NT2/D1 (cell line): Measurements from ENCODE around the gene SLC22A15.
"Not testable (repeated sequence)": the region's sequence is repeated elsewhere in the genome, so short reads cannot be mapped to it uniquely, and the experiment has no call there.

Experiments
- SUZ12 ChIP-seq: IDR thresholded peaks from 2 replicates; pipeline ENCODE4 v1.6.1; 2011; ENCODE audit not compliant: insufficient read length, insufficient read depth; ENCODE audit errors: extremely low read depth
- YY1 ChIP-seq: IDR thresholded peaks from 2 replicates; pipeline ENCODE4 v1.6.1; 2011; ENCODE audit not compliant: insufficient read length, insufficient read depth
- ZNF274 ChIP-seq: IDR thresholded peaks from 2 replicates; pipeline ENCODE4 v1.6.1; 2011; ENCODE audit warnings: mild to moderate bottlenecking, low read depth, low read length

DNA sequence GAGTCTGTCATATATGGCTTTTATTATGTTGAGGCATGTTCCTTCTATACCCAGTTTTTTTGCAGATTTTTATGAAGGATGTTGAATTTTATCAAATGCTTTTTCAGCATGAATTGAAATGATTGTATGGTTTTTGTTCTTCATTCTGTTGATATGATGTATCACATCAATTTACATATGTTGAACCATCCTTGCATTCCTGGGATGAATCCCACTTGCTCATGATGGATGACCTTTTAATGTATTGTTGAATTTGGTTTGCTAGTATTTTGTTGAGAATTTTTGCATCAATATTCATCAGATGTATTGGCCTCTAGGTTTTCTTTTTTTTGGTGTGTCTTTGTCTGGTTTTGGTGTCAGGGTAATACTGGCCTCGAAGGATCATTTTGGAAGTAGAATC lies 21.6 kb downstream of the SLC22A15 start:
- not testable (repeated sequence) for TF ChIP-seq ZNF274, SUZ12, YY1
